Mesothelial cell of epicardium (in vitro differentiated cells): ENCODE results near the gene TPM1. TPM values are rescaled to one million over a fixed set of nuclear protein-coding genes. Genes with fewer than 3 reads are reported as not detected.

Experiments used
- DNase-seq, 2 experiments: peaks; one replicate each; pipeline ENCODE4 v3.0.0; 2021; ENCODE audit warnings: low spot score in 2 of 2; ENCODE audit not compliant: unreplicated experiment in 2 of 2
- H3K27ac Mint-ChIP-seq: 2 replicates; pipeline ENCODE4 v1.8.0; 2021; ENCODE audit warnings: mixed read lengths
- H3K27me3 Mint-ChIP-seq: 2 replicates; pipeline ENCODE4 v1.8.0; 2021; ENCODE audit warnings: low read depth, mixed read lengths
- H3K36me3 Mint-ChIP-seq: 2 replicates; pipeline ENCODE4 v1.8.0; 2021; ENCODE audit warnings: mixed read lengths
- H3K4me1 Mint-ChIP-seq: 2 replicates; pipeline ENCODE4 v1.8.0; 2021; ENCODE audit warnings: mixed read lengths
- H3K4me3 Mint-ChIP-seq: 2 replicates; pipeline ENCODE4 v1.8.0; 2021; ENCODE audit warnings: mild to moderate bottlenecking, moderate library complexity, mixed read lengths
- H3K9me3 Mint-ChIP-seq: 2 replicates; pipeline ENCODE4 v1.8.0; 2021; ENCODE audit warnings: mixed read lengths
- total RNA-seq: library from RNA; stranded (reverse); gene quantifications from 3 replicates; pipeline ENCODE4 v1.2.1, GENCODE V29; 2021
- TF ChIP-seq, protein P1 (sequence below): fragments of 200-600 bp; sonication (generic); IDR thresholded peaks from one replicate; pipeline ENCODE4 v1.5.0; 2021; ENCODE audit warnings: antibody characterized with exemption; ENCODE audit not compliant: unreplicated experiment

TPM1 gene
- total RNA-seq, 1 donor from 2014 or later = 659 TPM

DNA sequence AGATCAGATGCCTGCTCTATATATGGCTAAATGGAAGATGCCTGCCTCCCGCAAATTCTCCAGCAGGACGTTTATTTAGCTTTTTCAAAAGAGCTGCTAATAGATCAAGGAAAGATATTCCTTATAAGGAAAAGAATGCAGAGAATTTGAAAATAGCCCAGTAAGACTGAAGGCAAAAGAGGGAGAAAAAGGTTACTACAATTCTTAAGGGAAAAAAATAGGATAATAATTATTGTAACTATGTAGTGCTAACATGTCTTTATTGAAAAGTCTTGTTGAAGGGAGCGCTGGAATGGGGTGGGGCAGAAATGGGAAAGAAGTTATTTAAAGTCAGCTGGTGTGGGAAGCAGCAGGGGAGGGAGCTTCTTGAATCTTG lies 2.9 kb downstream of the TPM1 start:
- Mint-ChIP-seq H3K27me3 (peaks cover 1% of the 10 kb centered on the region), H3K9me3 (no peaks in the 10 kb centered on the region), H3K4me1 (peaks cover 68% of the 10 kb centered on the region), H3K4me3 (peak overlapping the region; percentile 93), H3K36me3 (peaks cover 5% of the 10 kb centered on the region), H3K27ac (peak overlapping the region; percentile 98)
- TF ChIP-seq, protein P1, sequence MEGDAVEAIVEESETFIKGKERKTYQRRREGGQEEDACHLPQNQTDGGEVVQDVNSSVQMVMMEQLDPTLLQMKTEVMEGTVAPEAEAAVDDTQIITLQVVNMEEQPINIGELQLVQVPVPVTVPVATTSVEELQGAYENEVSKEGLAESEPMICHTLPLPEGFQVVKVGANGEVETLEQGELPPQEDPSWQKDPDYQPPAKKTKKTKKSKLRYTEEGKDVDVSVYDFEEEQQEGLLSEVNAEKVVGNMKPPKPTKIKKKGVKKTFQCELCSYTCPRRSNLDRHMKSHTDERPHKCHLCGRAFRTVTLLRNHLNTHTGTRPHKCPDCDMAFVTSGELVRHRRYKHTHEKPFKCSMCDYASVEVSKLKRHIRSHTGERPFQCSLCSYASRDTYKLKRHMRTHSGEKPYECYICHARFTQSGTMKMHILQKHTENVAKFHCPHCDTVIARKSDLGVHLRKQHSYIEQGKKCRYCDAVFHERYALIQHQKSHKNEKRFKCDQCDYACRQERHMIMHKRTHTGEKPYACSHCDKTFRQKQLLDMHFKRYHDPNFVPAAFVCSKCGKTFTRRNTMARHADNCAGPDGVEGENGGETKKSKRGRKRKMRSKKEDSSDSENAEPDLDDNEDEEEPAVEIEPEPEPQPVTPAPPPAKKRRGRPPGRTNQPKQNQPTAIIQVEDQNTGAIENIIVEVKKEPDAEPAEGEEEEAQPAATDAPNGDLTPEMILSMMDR = no peak
- no peak for DNase-seq

GRCh38 chr15:63045879-63046278 lies 3.3 kb downstream of the TPM1 start:
- peaks cover 1% of the 10 kb centered on the region for H3K27me3 Mint-ChIP-seq
- H3K27ac Mint-ChIP-seq = peak overlapping the region; percentile 98

DNA sequence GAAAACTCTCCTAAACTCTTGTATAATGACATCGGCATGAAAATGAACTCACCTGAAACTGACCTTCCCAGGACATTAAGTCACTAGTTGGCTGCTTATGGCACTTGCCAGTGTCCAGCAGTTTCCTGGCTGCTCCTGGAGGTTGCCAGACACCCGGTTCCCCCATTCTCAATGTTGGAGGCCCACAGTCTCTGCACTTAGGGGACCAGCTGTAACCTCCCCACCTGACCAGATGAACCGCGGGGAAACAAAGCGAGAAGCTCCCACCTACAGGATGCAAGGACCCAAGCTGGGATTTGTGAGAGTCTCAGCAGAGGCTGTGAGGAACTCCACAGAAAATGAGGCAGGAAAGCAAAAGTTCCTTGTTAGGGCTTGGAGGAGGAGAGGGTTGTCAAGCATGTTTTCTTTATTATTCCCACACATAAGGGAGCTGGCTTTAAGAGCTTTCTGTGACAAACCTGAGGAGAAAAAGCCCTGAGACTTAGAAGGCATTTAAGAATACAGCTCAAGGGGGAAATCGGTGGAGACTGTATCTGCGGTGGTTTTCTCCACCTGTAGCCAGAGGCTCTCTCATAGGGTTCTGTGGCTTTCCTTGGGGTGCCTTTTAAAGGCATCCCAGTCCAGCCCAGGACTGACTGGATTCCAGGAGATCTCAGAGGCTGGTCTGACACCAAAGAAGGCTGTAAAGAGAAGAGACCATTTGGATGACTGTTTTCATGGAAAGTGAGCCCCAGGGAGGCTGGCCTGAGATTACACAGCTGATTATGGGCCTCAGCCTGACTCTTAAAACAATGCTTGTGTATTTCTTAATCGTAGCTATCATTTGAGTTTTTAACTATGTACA lies 4.6 kb downstream of the TPM1 start:
- TF ChIP-seq, protein P1 = no peak
- H3K4me1 Mint-ChIP-seq = peaks cover 72% of the 10 kb centered on the region
- H3K9me3 Mint-ChIP-seq = no peaks in the 10 kb centered on the region
- no peak for DNase-seq
- no peaks in the 10 kb centered on the region for H3K27me3 Mint-ChIP-seq
- H3K36me3 Mint-ChIP-seq = peaks cover 5% of the 10 kb centered on the region
- peak overlapping the region; percentile 74 for H3K4me3 Mint-ChIP-seq
- H3K27ac Mint-ChIP-seq = peak overlapping the region; percentile 88

More at GRCh38 chr15:63045879-63046278, 3.3 kb downstream of the TPM1 start:
- Mint-ChIP-seq H3K36me3 (peaks cover 5% of the 10 kb centered on the region), H3K4me3 (peak overlapping the region; percentile 93), H3K4me1 (peaks cover 71% of the 10 kb centered on the region), H3K9me3 (no peaks in the 10 kb centered on the region)
- TF ChIP-seq, protein P1 = no peak
- DNase-seq = no peak

DNA sequence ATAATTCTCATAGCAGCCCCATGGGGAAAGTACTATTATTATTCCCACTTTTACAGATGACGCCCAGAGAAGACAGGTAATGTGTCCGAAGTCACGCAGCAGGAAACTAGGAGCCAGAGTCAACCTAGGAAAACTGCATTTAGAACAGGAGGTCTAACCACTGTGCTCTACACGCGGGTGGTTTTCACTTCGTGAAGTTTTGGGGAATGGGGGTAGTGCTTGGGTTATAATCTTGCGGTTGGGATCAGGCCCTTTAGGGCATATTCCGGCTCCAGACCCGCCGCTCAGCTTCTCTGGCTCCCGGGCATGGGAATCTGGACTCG lies 5.2 kb downstream of the TPM1 start:
- H3K9me3 Mint-ChIP-seq = no peaks in the 10 kb centered on the region
- TF ChIP-seq, protein P1 = no peak
- H3K4me3 Mint-ChIP-seq = peak overlapping the region; percentile 74
- peak overlapping the region; percentile 88 for H3K27ac Mint-ChIP-seq
- peaks cover 78% of the 10 kb centered on the region for H3K4me1 Mint-ChIP-seq
- no peaks in the 10 kb centered on the region for H3K27me3 Mint-ChIP-seq
- peaks cover 5% of the 10 kb centered on the region for H3K36me3 Mint-ChIP-seq
- DNase-seq = no peak

- TF ChIP-seq, protein P1 = peak; percentile 79
- DNase-seq = peak; percentile 92 to 95
- H3K4me1 Mint-ChIP-seq = peaks cover 83% of the 10 kb centered on the region
- H3K4me3 Mint-ChIP-seq = peak overlapping the region; percentile 92
- H3K27ac Mint-ChIP-seq = peak overlapping the region; percentile 88
- peaks cover 7% of the 10 kb centered on the region for H3K36me3 Mint-ChIP-seq
- H3K9me3 Mint-ChIP-seq = no peaks in the 10 kb centered on the region
- no peaks in the 10 kb centered on the region for H3K27me3 Mint-ChIP-seq
Measured at GRCh38 chr15:63048115-63048775, 5.7 kb downstream of the TPM1 start.
